Measurements from ENCODE around the gene ICAM4. TPM values are rescaled to one million over a fixed set of nuclear protein-coding genes. Genes with fewer than 3 reads are reported as not detected.
"Not testable (repeated sequence)": the region's sequence is repeated elsewhere in the genome, so short reads cannot be mapped to it uniquely, and the experiment has no call there.

Gene ICAM4
- polyA plus RNA-seq, 12 donors: 0.22 to 1.9 (median 0.44) TPM; not detected in 2

- DNase-seq: no peak
Observed at GRCh38 chr19:10266706-10267105, 20.0 kb upstream of the ICAM4 start.

GRCh38 chr19:10268071-10268470 is 18.7 kb upstream of the ICAM4 start:
- DNase-seq: no peak

- DNase-seq: peak; percentile 82
Observed at GRCh38 chr19:10269333-10270179, 17.2 kb upstream of the ICAM4 start.

DNA sequence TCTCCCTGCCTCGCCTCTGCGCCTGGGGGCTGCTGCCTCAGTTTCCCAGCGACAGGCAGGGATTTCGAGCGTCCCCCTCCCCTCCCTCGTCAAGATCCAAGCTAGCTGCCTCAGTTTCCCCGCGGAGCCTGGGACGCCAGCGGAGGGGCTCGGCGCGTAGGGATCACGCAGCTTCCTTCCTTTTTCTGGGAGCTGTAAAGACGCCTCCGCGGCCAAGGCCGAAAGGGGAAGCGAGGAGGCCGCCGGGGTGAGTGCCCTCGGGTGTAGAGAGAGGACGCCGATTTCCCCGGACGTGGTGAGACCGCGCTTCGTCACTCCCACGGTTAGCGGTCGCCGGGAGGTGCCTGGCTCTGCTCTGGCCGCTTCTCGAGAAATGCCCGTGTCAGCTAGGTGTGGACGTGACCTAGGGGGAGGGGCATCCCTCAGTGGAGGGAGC is 16.6 kb upstream of the ICAM4 start:
- DNase-seq: no peak

DNA sequence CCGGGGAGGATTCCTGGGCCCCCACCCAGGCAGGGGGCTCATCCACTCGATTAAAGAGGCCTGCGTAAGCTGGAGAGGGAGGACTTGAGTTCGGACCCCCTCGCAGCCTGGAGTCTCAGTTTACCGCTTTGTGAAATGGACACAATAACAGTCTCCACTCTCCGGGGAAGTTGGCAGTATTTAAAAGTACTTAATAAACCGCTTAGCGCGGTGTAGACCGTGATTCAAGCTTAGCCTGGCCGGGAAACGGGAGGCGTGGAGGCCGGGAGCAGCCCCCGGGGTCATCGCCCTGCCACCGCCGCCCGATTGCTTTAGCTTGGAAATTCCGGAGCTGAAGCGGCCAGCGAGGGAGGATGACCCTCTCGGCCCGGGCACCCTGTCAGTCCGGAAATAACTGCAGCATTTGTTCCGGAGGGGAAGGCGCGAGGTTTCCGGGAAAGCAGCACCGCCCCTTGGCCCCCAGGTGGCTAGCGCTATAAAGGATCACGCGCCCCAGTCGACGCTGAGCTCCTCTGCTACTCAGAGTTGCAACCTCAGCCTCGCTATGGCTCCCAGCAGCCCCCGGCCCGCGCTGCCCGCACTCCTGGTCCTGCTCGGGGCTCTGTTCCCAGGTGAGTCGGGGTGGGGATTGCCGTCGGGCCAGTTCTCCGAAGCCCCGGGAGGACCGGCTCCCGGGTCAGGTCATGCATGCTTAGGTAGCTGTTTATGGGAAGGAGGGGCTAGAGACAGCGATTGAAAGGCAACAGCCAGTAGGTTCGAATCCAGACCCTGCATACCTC is 15.9 kb upstream of the ICAM4 start, which contains the start of gene ICAM1:
Gene ICAM1 (plus strand): TSS at position 505 of the 779 bp plus-strand sequence. CDS start 40 bp downstream, at position 545.
- peak; percentile 61 for DNase-seq

- DNase-seq: no peak
Observed at GRCh38 chr19:10271543-10272086, 15.1 kb upstream of the ICAM4 start.

- no peak for DNase-seq
Observed at GRCh38 chr19:10274589-10274988, 12.2 kb upstream of the ICAM4 start.

DNA sequence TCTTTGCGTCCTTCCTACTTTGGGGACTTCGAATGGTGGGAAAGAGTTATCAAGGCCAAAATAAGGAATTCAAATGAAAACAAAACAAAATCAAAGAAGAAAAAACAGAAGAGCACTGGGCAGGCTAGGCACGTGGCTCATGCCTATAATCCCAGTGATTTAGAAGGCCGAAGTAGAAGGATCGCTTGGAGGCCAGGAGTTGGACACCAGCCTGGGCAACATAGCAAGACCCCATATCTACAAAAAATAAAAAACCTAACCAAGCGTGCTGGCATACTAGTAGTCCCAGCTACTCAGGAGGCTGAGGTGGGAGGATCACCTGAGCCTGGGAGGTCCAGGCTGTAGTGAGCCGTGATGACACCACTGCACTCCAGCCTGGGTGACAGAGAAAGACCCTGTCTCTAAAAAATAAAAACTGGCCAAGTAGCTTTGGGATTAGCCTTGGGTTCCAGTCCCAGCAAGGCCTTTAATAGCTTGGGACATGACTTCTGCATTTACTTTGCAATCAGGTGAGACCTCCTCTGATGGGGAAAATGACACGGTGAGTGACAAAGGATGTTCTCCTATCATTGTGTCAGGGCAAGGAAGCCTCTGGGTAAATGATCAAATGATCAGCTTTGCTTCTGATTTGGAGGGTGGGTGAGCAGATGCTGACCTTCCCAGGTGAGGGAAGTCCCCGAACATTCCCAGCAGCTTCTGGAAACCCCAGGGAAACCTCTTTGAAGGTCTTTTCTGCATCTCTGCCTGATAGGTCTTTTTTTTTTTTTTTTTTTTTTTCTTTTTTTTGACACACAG is 8.8 kb upstream of the ICAM4 start:
- DNase-seq: no peak

DNA sequence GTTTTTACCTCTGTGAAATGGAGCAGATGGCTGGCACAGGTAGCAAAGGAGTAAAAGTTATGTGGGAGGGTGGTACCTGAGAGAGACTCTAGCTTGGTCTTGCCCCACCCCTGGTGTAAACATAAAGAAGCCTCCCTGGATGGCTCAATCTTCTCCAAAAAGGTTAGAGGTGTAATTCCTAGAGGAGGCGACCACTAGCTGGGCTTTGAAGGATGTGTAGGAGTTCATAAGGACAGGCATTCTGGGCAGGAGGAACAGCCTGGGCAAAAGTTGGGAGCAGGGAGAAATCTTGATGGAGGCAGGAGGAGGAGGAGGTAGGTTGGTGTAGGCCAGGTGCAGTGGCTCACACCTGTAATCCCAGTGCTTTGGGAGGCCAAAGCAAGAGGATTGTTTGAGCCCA is 7.8 kb upstream of the ICAM4 start:
- DNase-seq: no peak

DNA sequence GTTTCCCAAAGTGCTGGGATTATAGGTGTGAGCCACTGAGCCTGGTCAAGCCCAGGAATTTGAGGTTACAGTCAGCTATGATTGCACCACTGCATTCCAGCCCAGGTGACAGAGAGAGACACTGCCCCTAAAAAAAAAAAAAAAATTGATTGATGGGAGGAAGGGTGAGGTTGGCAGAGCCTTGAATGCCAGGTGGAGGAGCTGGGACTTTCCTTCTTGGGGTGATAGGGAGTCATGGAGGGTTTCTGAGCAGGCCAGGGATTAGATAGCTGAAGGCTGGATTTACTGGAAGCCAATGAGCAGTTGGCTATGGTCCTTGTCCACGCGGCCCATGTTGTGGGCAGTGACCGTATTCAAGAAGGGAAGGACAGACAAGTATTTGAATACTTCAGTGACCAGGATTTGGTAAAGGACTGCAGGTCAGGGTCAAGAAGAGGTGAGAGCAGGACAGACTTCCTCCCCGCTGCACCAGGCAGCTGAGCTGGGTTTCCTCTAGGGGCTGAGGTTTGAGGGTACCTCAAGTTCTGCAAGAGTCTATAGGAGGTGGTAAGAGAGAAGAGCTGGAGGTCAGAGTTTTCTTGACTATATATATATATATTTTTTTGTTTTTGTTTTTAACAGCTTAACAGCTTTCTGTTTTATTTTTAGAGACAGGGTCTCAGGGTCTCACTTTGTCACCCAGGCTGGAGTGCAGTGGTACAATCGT is 6.9 kb upstream of the ICAM4 start:
- no peak for DNase-seq

- not testable (repeated sequence) for DNase-seq
Observed at GRCh38 chr19:10282043-10282442, 4.7 kb upstream of the ICAM4 start.

- no peak for DNase-seq
Observed at GRCh38 chr19:10283301-10284064, 3.3 kb upstream of the ICAM4 start.

- DNase-seq: no peak
Observed at GRCh38 chr19:10284065-10284959, 2.4 kb upstream of the ICAM4 start.

DNA sequence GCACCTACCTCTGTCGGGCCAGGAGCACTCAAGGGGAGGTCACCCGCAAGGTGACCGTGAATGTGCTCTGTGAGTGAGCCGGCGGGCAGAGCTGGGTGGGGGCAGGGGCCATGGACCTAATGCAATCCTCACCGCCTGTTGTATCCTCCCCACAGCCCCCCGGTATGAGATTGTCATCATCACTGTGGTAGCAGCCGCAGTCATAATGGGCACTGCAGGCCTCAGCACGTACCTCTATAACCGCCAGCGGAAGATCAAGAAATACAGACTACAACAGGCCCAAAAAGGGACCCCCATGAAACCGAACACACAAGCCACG is 1.8 kb upstream of the ICAM4 start:
- DNase-seq: no peak

DNA sequence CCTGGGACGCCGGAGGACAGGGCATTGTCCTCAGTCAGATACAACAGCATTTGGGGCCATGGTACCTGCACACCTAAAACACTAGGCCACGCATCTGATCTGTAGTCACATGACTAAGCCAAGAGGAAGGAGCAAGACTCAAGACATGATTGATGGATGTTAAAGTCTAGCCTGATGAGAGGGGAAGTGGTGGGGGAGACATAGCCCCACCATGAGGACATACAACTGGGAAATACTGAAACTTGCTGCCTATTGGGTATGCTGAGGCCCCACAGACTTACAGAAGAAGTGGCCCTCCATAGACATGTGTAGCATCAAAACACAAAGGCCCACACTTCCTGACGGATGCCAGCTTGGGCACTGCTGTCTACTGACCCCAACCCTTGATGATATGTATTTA is 1.4 kb upstream of the ICAM4 start:
- DNase-seq: no peak

GRCh38 chr19:10288662-10289166 is 2.0 kb downstream of the ICAM4 start:
- no peak for DNase-seq

DNA sequence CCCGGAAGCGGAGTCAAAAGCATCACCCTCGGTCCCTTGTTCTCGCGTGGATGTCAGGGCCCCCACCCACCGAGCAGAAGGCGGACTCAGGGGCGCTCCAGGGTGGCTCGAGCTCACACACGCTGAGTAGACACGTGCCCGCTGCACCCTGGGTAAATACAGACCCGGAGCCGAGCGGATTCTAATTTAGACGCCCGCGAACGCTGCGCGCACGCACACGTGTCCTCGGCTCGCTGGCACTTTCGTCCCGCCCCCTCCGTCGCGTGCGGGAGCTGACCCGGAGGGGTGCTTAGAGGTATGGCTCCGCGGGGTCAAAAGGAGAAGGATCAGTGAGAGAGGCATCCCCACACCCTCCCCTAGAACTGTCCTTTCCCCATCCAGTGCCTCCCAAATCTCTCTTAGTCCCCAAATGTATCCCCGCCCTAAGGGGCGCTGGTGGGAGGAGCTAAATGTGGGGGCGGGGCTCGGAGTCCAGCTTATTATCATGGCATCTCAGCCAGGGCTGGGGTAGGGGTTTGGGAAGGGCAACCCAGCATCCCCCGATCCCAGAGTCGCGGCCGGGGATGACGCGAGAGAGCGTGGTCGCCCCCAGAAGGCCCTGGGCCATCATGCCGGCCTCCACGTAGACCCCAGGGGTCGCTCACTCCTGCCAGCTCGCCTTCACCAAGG is 2.5 kb downstream of the ICAM4 start:
- no peak for DNase-seq

DNA sequence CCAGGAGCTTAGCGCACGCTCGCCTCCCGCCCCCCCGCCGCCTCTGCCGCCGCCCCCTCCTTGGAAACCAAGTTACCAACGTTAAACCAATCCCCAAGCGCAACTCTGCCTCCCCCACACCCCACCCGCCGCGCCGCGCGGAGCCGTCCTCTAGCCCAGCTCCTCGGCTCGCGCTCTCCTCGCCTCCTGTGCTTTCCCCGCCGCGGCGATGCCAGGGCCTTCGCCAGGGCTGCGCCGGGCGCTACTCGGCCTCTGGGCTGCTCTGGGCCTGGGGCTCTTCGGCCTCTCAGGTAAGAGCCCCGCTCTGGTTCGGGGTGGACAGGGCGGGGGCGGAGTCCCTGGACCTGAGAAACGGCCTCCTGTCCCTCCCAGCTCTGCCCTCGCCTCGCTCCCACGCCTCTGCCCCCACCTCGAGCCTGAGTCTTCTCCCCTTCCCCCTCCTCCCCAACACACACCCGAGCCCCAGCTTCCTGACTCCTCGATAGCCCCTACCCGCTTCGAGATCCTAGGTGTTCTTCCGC is 3.1 kb downstream of the ICAM4 start, which contains the start of gene ICAM5:
Gene ICAM5 (plus strand): TSS at position 117 of the 521 bp plus-strand sequence. CDS start 92 bp downstream, at position 209.
- DNase-seq: no peak

Measured in muscle of arm (tissue), 12 donors.